Esophagus squamous epithelium (tissue), 5 donors: Measurements from ENCODE around the gene HSD17B12. TPM values are rescaled to one million over a fixed set of nuclear protein-coding genes. Genes with fewer than 3 reads are reported as not detected.

Experiments
- DNase-seq: peaks from one replicate; lab custom pipeline; 2025; lab: John Stamatoyannopoulos, UW
- H3K27ac ChIP-seq, 4 donors: fragments of 200-600 bp; sonication (generic); one replicate each; pipeline ENCODE4 v1.5.1; 2016 to 2019; ENCODE audit warnings: mild to moderate bottlenecking in 1 of 4
- H3K27me3 ChIP-seq, 4 donors: fragments of 200-600 bp; sonication (generic); 1 replicate in 3 of 4; 2 replicates in 1 of 4; pipeline versions ENCODE4 v1.5.1 to v1.6.0; 2017 to 2021; ENCODE audit warnings: antibody characterized with exemption in 1 of 4
- H3K36me3 ChIP-seq, 3 donors: fragments of 200-600 bp; sonication (generic); one replicate each; pipeline ENCODE4 v1.5.1; 2016 to 2019
- H3K4me1 ChIP-seq, 3 donors: fragments of 200-600 bp; sonication (generic); one replicate each; pipeline ENCODE4 v1.5.1; 2017 to 2019
- H3K4me3 ChIP-seq, 4 donors: fragments of 200-600 bp; sonication (generic); 1 replicate in 3 of 4; 2 replicates in 1 of 4; pipeline ENCODE4 v1.5.1; 2016 to 2019; ENCODE audit warnings: mild to moderate bottlenecking in 2 of 4, moderate library complexity in 1 of 4
- H3K9me3 ChIP-seq, 3 donors: fragments of 200-600 bp; sonication (generic); one replicate each; pipeline ENCODE4 v1.5.1; 2016 to 2019
- POLR2A ChIP-seq, 4 donors: fragments of 450-650 bp; IDR thresholded peaks; one replicate each; pipeline ENCODE4 v1.6.1; 2017; ENCODE audit warnings: antibody characterized with exemption in 4 of 4, mild to moderate bottlenecking in 4 of 4, moderate library complexity in 3 of 4
- WGBS, 2 donors: methylation state at CpG; one replicate each; pipeline ENCODE4 v1.1.5; 2018; 5-methylcytosine and 5-hydroxymethylcytosine counted together
- intact Hi-C: fragments of 100-400 bp; cut with DNase I; formaldehyde crosslinking; loops from one replicate; pipeline ENCODE4 v1.15.0; 2022
- total RNA-seq, 4 donors: library from RNA; depleted of rRNA; stranded (reverse); fragments of >200 nt; gene quantifications; one replicate each; pipeline ENCODE4 v1.1.0, GENCODE V29; 2016
- TF ChIP-seq, protein P1 (sequence below), 6 experiments: fragments of 450-650 bp in 4 of 6; fragments of 200-600 bp in 2 of 6; sonication (generic) in 2 of 6; IDR thresholded peaks; one replicate each; pipeline ENCODE4 v1.5.1; 2016 to 2019; ENCODE audit warnings: antibody characterized with exemption in 6 of 6, mild to moderate bottlenecking in 4 of 6, moderate library complexity in 4 of 6
- donor health status: DM: yes; HTN: yes; CAD: no.

Gene HSD17B12
- total RNA-seq, 4 donors from 2014 or later: 26.1 to 83.6 (median 59.1) TPM

DNA sequence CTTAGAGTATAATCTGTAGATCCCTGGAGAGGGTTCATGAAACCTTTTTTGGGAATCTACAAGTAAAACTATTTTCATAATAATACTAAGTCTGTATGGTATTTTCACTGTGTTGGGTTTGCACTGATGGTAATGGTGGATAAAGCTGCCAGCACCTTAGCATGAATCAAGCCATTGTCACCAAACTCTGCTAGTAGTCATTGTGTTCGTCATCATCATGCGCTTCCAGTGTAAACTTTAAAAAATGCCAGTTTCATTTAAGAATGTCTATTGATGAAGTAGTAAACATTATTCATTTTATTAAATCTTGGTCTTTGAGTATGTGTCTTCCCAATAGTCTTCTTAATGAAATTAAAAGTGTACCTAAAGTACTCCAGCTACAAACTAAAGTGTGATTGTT is 215.1 kb downstream of the HSD17B12 start:
- no peak overlapping the region for H3K27ac ChIP-seq
- peaks cover 20 to 96% (median 25%) of the 10 kb centered on the region in 3 donors for H3K36me3 ChIP-seq
- no peak overlapping the region for H3K4me3 ChIP-seq
- no peaks in the 10 kb centered on the region for H3K4me1 ChIP-seq
- H3K9me3 ChIP-seq: no peaks in the 10 kb centered on the region
- intact Hi-C loops: loop anchor here (10.0 kb wide), 1 partner anchor 49 kb away; the partner anchor contains the start of gene C11orf96
- no peaks in the 10 kb centered on the region for H3K27me3 ChIP-seq
- no peak for DNase-seq
- 90 to 93% methylated on average over 2 of the region's 2 CpGs for WGBS, 2 donors
- TF ChIP-seq POLR2A (IDR thresholded peaks at IDR 0.05): no peak
- TF ChIP-seq, protein P1, sequence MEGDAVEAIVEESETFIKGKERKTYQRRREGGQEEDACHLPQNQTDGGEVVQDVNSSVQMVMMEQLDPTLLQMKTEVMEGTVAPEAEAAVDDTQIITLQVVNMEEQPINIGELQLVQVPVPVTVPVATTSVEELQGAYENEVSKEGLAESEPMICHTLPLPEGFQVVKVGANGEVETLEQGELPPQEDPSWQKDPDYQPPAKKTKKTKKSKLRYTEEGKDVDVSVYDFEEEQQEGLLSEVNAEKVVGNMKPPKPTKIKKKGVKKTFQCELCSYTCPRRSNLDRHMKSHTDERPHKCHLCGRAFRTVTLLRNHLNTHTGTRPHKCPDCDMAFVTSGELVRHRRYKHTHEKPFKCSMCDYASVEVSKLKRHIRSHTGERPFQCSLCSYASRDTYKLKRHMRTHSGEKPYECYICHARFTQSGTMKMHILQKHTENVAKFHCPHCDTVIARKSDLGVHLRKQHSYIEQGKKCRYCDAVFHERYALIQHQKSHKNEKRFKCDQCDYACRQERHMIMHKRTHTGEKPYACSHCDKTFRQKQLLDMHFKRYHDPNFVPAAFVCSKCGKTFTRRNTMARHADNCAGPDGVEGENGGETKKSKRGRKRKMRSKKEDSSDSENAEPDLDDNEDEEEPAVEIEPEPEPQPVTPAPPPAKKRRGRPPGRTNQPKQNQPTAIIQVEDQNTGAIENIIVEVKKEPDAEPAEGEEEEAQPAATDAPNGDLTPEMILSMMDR (IDR thresholded peaks at IDR 0.05): no peak

DNA sequence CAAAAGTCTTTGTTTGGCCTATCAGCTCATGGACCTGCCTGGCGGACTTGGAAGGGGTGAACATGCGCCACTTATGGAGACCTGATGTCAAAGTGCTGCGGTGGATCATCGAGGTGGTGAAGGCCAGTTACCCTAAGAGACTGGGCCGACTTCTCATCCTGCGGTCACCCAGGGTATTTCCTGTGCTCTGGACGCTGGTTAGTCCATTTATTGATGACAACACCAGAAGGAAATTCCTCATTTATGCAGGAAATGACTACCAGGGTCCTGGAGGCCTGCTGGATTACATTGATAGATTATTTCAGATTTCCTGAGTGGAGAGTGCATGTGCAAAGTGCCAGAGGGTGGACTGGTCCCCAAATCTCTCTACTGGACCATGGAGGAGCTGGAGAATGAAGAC is 218.0 kb downstream of the HSD17B12 start:
- no peak for TF ChIP-seq POLR2A (IDR thresholded peaks at IDR 0.05)
- TF ChIP-seq, protein P1 (IDR thresholded peaks at IDR 0.05): no peak
- Histone ChIP-seq H3K36me3 (peaks cover 21 to 96% (median 22%) of the 10 kb centered on the region in 3 donors), H3K9me3 (no peaks in the 10 kb centered on the region), H3K4me3 (no peak overlapping the region), H3K27me3 (no peaks in the 10 kb centered on the region), H3K27ac (no peak overlapping the region), H3K4me1 (no peaks in the 10 kb centered on the region)
- DNase-seq: no peak
- 92 to 100% methylated on average over 4 to 7 of the region's 7 CpGs for WGBS, 2 donors
- intact Hi-C loops: loop anchor here (10.0 kb wide), 1 partner anchor 46 kb away; the partner anchor contains the start of gene C11orf96

DNA sequence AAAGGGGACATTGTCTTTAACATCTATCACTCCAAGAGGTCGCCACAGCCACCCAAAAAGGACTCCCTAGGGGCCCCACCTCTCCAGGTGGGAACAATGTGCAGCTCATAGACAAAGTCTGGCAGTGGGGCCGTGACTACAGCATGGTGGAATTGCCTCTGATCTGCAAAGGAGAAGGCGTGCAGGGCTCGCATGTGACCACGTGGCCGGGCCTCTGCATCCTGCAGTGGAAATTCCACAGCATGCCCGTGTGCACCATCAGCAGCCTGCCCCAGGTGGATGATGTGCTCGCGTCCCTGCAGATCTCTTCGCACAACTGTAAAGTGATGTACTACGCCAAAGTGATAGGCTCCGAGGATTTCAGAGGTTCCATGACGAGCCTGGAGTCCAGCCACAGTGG is 218.6 kb downstream of the HSD17B12 start:
- Histone ChIP-seq H3K27ac (no peak overlapping the region), H3K27me3 (no peaks in the 10 kb centered on the region), H3K4me1 (peaks cover 0 to 2% (median 0%) of the 10 kb centered on the region in 3 donors), H3K4me3 (no peak overlapping the region), H3K9me3 (no peaks in the 10 kb centered on the region), H3K36me3 (peaks cover 25 to 96% (median 27%) of the 10 kb centered on the region in 3 donors)
- WGBS, 2 donors: 84 to 90% methylated on average over 10 to 13 of the region's 13 CpGs
- no peak for DNase-seq
- intact Hi-C loops: loop anchor here (10.0 kb wide), 1 partner anchor 46 kb away; the partner anchor contains the start of gene C11orf96
- TF ChIP-seq POLR2A (IDR thresholded peaks at IDR 0.05): no peak
- TF ChIP-seq, protein P1 (IDR thresholded peaks at IDR 0.05): no peak

DNA sequence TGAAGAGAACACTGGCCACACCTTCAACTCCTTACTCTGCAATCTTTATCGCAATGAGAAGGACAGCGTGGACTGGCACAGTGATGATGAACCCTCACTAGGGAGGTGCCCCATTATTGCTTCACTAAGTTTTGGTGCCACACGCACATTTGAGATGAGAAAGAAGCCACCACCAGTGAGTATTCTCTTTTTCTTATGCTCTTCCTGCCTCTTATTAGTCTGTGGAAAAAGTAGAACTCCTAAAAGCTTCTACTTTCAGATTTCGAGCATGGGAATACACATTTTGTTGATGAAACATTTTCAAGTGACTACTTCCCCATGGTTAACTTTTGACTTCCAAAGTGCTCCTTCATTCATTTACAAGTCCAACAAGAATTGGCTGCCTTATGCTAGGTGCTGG is 221.0 kb downstream of the HSD17B12 start:
- TF ChIP-seq POLR2A (IDR thresholded peaks at IDR 0.05): no peak
- TF ChIP-seq, protein P1 (IDR thresholded peaks at IDR 0.05): no peak
- Histone ChIP-seq H3K27ac (no peak overlapping the region), H3K4me1 (peaks cover 0 to 25% (median 4%) of the 10 kb centered on the region in 3 donors), H3K36me3 (peaks cover 20 to 77% (median 26%) of the 10 kb centered on the region in 3 donors), H3K4me3 (no peak overlapping the region), H3K27me3 (no peaks in the 10 kb centered on the region), H3K9me3 (no peaks in the 10 kb centered on the region)
- DNase-seq: no peak
- intact Hi-C loops: no loop called here
- WGBS, 2 donors: 95% methylated on average over 4 of the region's 4 CpGs

DNA sequence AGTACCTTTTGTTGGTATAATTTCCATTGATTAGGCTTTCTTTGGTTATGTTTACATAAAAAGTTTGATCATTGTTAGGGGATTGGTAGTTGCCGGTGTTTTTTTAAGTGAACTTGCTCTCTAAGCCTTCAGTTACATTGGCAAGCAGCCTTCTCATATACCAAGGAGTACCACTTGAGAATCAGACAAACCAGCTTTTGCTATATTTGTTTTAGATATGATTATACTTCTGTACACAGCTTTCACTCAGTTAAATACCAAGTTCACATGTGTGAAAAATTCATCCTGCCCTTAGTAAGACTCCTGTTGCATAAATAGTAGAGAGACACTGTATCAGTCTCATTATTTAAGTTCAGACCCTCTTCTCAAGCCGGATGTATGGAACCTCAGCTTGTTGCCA is 222.5 kb downstream of the HSD17B12 start:
- Histone ChIP-seq H3K4me1 (peaks cover 0 to 28% (median 4%) of the 10 kb centered on the region in 3 donors), H3K27me3 (no peaks in the 10 kb centered on the region), H3K36me3 (peaks cover 17 to 70% (median 20%) of the 10 kb centered on the region in 3 donors), H3K9me3 (no peaks in the 10 kb centered on the region), H3K27ac (no peak overlapping the region), H3K4me3 (no peak overlapping the region)
- intact Hi-C loops: no loop called here
- TF ChIP-seq POLR2A (IDR thresholded peaks at IDR 0.05): no peak
- 78 to 90% methylated on average over 2 of the region's 2 CpGs for WGBS, 2 donors
- DNase-seq: no peak
